PC-3 (cell line): ENCODE results near the gene SCAF4.

Experiments used
- EZH2 ChIP-seq: fragments of 300-600 bp; sonication (generic); IDR thresholded peaks from one replicate; pipeline ENCODE4 v1.6.1; 2017; ENCODE audit warnings: antibody characterized with exemption, mild to moderate bottlenecking, low read length; ENCODE audit not compliant: unreplicated experiment
- EZH2phosphoT487 ChIP-seq: fragments of 300-600 bp; sonication (generic); IDR thresholded peaks from 2 replicates; pipeline ENCODE4 v1.6.1; 2018; ENCODE audit warnings: mild to moderate bottlenecking, antibody characterized with exemption, low read length, borderline replicate concordance
- TF ChIP-seq, protein P1 (sequence below): fragments of 300-600 bp; sonication (generic); conservative IDR thresholded peaks from 2 replicates; pipeline ENCODE4 v1.5.1; 2017; ENCODE audit warnings: antibody characterized with exemption, low read depth, mild to moderate bottlenecking, low read length

DNA sequence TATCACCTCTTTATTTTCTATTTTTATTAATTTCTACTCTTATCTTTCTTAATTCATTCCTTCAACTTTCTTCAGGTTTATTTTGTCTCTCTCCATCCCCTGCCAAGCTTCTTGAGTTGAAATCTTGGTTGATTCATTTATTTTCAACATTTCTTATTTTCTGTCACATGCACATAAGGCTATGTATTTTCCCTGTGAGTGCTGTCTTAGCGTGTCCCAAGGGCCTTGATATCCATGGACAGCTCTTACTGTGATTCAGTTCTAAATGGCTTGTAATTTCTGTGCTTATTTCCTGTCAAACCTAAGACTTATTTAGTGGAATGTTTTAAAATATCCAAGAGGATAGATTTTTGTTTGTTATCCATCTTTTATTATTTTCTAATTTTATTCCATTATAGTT, 36.8 kb upstream of the SCAF4 start:
- TF ChIP-seq, protein P1, sequence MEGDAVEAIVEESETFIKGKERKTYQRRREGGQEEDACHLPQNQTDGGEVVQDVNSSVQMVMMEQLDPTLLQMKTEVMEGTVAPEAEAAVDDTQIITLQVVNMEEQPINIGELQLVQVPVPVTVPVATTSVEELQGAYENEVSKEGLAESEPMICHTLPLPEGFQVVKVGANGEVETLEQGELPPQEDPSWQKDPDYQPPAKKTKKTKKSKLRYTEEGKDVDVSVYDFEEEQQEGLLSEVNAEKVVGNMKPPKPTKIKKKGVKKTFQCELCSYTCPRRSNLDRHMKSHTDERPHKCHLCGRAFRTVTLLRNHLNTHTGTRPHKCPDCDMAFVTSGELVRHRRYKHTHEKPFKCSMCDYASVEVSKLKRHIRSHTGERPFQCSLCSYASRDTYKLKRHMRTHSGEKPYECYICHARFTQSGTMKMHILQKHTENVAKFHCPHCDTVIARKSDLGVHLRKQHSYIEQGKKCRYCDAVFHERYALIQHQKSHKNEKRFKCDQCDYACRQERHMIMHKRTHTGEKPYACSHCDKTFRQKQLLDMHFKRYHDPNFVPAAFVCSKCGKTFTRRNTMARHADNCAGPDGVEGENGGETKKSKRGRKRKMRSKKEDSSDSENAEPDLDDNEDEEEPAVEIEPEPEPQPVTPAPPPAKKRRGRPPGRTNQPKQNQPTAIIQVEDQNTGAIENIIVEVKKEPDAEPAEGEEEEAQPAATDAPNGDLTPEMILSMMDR, result no peak
- TF ChIP-seq EZH2, result no peak
- TF ChIP-seq EZH2phosphoT487, result no peak
